Retinal pigment epithelial cell (primary cell): ENCODE data around the gene PROM1.

Experiments
- DNase-seq: peaks from one replicate; pipeline ENCODE4 v3.0.0-alpha.2; 2010; ENCODE audit warnings: low read depth
- H3K4me3 ChIP-seq: 2 replicates; pipeline ENCODE4 v1.5.1; 2011; ENCODE audit warnings: mild to moderate bottlenecking, low read length, control low read depth, moderate library complexity
- TF ChIP-seq, protein P1 (sequence below): conservative IDR thresholded peaks from 2 replicates; pipeline ENCODE4 v1.5.1; 2011; ENCODE audit warnings: low read depth, low read length, control low read depth, inconsistent platforms

The PROM1 gene

DNA sequence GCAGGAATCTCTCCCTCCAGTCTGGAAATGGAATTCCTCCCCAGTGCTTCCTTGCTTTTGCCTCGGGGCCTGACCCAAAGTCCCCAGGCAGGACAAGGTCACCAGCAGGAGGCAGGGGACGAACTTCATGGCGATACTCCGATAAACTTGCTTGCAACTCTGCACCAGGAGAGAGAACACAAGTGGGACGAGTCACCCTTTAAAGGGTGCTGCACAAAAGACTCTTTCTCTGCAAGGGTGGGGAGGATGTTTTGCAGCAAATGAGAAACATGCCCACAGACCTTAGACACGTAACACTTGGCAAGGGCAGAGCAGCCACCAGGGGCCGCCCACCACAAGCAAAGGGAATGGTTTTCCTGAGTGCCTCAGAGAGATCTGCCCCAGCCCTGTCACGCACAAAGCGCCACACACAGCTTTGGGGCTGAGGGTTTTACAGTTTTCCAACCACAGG lies 120.8 kb downstream of the PROM1 start, which contains the start of gene FGFBP2:
Gene FGFBP2, minus strand, starts transcription at position 175 of the 451 bp plus-strand sequence. Its CDS starts 46 bp downstream, at position 129.
- no peak for DNase-seq
- TF ChIP-seq, protein P1, sequence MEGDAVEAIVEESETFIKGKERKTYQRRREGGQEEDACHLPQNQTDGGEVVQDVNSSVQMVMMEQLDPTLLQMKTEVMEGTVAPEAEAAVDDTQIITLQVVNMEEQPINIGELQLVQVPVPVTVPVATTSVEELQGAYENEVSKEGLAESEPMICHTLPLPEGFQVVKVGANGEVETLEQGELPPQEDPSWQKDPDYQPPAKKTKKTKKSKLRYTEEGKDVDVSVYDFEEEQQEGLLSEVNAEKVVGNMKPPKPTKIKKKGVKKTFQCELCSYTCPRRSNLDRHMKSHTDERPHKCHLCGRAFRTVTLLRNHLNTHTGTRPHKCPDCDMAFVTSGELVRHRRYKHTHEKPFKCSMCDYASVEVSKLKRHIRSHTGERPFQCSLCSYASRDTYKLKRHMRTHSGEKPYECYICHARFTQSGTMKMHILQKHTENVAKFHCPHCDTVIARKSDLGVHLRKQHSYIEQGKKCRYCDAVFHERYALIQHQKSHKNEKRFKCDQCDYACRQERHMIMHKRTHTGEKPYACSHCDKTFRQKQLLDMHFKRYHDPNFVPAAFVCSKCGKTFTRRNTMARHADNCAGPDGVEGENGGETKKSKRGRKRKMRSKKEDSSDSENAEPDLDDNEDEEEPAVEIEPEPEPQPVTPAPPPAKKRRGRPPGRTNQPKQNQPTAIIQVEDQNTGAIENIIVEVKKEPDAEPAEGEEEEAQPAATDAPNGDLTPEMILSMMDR = peak; percentile 80
- H3K4me3 ChIP-seq = no peak within 1 kb of the TSS

DNA sequence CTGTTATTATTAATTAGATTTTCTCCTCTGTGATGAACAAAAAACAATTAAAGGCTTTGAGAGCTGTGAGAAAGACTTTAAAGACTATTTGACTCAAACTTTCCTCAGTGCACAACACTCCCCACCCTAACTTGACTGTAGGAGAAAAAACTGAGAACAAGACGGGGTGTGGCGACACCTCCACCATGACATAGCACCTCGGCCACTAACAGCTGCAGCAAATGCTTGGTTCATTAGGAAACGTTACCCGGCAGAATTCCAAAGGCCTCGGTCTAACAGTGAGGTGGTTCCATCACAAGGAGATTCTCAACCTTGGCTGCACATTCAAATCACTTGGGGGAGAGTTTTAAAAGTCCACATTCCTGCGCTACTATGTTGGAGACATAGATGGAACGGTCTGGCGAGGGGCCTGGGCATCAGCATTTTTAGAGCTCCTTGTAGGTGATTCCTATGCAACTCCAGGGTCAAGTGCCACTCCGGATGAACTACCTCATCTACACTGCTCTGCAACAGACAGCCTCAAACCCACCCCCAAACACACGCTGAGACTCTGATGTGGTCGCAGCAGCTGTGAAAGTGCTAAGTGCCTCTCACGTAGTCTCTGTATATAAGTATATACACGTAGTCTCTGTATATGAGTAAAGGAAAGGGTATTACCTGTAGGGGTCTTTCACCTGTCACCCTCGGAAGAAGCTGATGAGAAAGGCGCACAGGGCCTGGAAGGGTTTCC lies 121.9 kb downstream of the PROM1 start:
- no peak overlapping the region for H3K4me3 ChIP-seq
- DNase-seq = no peak

DNA sequence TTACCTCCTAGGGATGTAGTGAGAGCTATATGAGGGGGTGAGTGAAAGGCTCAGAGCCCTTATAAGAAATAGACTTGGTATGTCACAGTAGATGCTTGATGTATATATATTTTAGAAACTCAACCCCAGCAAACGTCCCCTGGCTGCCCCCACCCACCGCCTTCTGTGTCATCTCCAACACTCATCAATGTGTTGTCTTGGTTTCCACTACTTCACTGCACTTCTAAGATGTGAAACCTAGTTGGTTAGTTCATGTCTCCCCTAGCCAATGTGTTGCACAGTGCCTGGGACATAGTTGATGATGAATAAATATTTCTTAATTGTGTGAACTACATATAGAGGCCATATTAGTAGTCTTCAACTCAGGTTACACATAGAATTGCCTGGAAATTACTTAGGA lies 125.3 kb downstream of the PROM1 start:
- DNase-seq = no peak
- TF ChIP-seq, protein P1 = no peak

More for the DNA sequence above, 121.9 kb downstream of the PROM1 start:
- TF ChIP-seq, protein P1 = no peak

DNA sequence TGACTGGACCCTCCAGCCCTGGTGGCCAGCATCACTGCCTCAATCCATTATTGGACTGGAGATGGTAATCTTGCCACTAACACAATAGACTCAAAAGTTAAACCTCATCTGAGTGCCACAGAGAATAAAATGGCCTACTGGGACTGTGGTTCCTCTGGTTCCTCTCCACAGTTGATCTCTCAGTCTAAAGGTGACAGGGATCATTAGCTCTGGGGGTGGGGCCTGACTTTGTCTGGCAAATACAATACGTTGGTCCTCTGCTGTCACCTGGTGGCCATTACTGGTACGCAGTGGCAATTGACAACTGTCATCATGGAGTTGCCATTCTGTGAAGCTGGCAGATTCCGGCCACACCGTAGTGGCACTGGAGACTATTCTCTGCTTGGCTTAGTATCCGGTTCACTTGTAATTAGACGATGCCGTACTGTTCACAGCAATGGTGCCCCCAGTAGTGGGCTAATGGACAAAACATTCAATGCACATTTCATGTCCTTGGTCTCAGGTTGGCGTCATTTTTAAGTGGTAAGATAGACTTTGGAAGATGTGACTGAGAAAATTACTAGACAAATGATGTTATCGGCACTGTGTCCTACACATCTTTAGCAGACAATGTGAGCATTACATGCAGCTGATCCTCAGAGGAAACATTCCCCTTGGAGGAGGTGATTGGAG lies 127.5 kb downstream of the PROM1 start:
- H3K4me3 ChIP-seq = no peak overlapping the region
- DNase-seq = peak; percentile 28
- TF ChIP-seq, protein P1 = peak; percentile 95

More for the DNA sequence above, 125.3 kb downstream of the PROM1 start:
- H3K4me3 ChIP-seq = no peak overlapping the region

DNA sequence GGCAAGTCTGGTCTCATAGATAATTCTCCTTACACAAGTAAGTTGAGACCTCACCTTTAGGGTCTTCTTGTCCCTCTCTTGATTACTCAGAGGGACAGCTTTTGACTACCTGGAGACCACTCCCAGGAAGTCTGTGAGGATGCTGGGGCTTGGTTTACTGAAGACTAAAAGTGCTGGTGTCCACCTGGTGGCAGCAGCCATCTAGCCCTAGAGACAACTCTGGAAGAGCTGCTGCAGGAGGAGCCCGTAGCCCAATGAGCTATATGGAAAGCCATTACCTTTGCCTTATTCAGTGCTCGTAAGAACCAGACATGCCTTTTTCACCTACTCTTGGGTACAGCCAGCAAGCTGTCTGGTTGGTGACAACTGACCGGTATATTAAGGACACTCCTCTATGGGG lies 128.2 kb downstream of the PROM1 start:
- TF ChIP-seq, protein P1 = peak; percentile 50
- no peak for DNase-seq
- H3K4me3 ChIP-seq = no peak overlapping the region

DNA sequence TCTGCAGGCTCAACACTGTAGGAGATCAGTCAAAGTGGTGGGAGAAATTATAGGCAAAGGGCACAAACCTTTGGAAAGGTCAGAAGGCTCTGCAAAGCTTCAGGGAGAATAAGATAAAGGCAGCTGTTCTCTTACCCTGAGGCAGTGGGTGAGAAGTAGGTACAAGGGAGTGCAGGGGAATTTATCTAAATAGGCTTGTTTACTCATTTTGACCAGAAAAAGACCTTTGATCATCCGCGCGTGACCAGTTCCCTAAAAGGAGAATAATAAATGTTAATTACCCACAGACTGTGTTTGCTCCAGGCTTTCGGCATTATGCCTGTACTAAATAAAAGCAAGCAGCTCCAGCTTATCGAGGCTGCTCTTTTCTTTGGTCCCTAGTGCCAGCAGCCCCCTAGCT lies 130.2 kb downstream of the PROM1 start:
- no peak for DNase-seq
- TF ChIP-seq, protein P1 = no peak
- H3K4me3 ChIP-seq = no peak overlapping the region
